MCF 10A (cell line): Measurements from ENCODE around the gene CSTF3. TPM values are rescaled to one million over a fixed set of nuclear protein-coding genes. Genes with fewer than 3 reads are reported as not detected.

ENCODE experiments used
- BruUV-seq: library from RNA; stranded (reverse); fragments of 400-500 nt; replicated peaks from 2 replicates; lab custom pipeline; 2021; lab: Mats Ljungman, UMichigan
- CTCF ChIA-PET: fragments of 300-600 bp; sonication (Branson Sonifier 250); formaldehyde crosslinking; extraction: SDS; loops from one replicate; lab custom pipeline; 2021; ENCODE audit warnings: antibody characterized with exemption, inconsistent platforms; lab: Yijun Ruan, JAX
- POLR2A ChIA-PET: fragments of 300-600, 350-650 bp; sonication (Branson Sonifier 250); formaldehyde crosslinking; extraction: SDS; loops from one replicate; lab custom pipeline; 2020; ENCODE audit warnings: antibody characterized with exemption, inconsistent platforms; lab: Yijun Ruan, JAX
- DNase-seq: peaks from one replicate; pipeline ENCODE4 v3.0.0-alpha.2; 2018; ENCODE audit not compliant: unreplicated experiment
- H3K27ac Mint-ChIP-seq: one replicate; pipeline ENCODE4 v1.8.0; 2022; ENCODE audit warnings: mild to moderate bottlenecking, low read depth, mixed read lengths; ENCODE audit not compliant: unreplicated experiment
- H3K27me3 Mint-ChIP-seq: one replicate; pipeline ENCODE4 v1.8.0; 2022; ENCODE audit warnings: mixed read lengths; ENCODE audit not compliant: insufficient read depth, unreplicated experiment
- H3K36me3 Mint-ChIP-seq: one replicate; pipeline ENCODE4 v1.8.0; 2022; ENCODE audit warnings: mild to moderate bottlenecking, moderate library complexity, mixed read lengths; ENCODE audit not compliant: insufficient read depth, unreplicated experiment
- H3K4me1 Mint-ChIP-seq: one replicate; pipeline ENCODE4 v1.8.0; 2022; ENCODE audit warnings: mixed read lengths; ENCODE audit not compliant: insufficient read depth, unreplicated experiment
- H3K4me3 Mint-ChIP-seq: one replicate; pipeline ENCODE4 v1.8.0; 2022; ENCODE audit warnings: mild to moderate bottlenecking, moderate library complexity, mixed read lengths; ENCODE audit not compliant: unreplicated experiment
- H3K9me3 Mint-ChIP-seq: one replicate; pipeline ENCODE4 v1.8.0; 2022; ENCODE audit warnings: mixed read lengths; ENCODE audit not compliant: unreplicated experiment
- CTCF ChIP-seq: fragments of 200-600 bp; IDR thresholded peaks from one replicate; pipeline ENCODE4 v1.8.0; 2022; ENCODE audit warnings: antibody characterized with exemption, mild to moderate bottlenecking; ENCODE audit not compliant: unreplicated experiment
- intact Hi-C: fragments of 100-400 bp; cut with micrococcal nuclease; formaldehyde crosslinking; loops from 2 replicates; pipeline ENCODE4 v1.14.1; 2022
- total RNA-seq: library from RNA; stranded (reverse); gene quantifications from 2 replicates; pipeline ENCODE4 v1.2.3, GENCODE V29; 2022

The CSTF3 gene
- total RNA-seq, 1 experiment from 2014 or later: 48.4 TPM

GRCh38 chr11:33187998-33188722 is 26.9 kb upstream of the CSTF3 start:
- Mint-ChIP-seq H3K4me3 (no peak overlapping the region), H3K36me3 (no peaks in the 10 kb centered on the region), H3K4me1 (no peaks in the 10 kb centered on the region), H3K27me3 (no peaks in the 10 kb centered on the region), H3K27ac (no peak overlapping the region), H3K9me3 (no peaks in the 10 kb centered on the region)
- BruUV-seq: no TSS peak
- no peak for DNase-seq
- intact Hi-C loops: no loop called here
- ChIA-PET CTCF (interaction anchor here (1.0 to 1.4 kb wide), 2 partner anchors 13 to 23 kb away, joined by 4 read pairs; no protein-coding TSS in a partner anchor), POLR2A (no interaction called here)
- TF ChIP-seq CTCF: no peak

- Mint-ChIP-seq H3K36me3 (no peaks in the 10 kb centered on the region), H3K4me3 (no peak overlapping the region), H3K4me1 (no peaks in the 10 kb centered on the region), H3K9me3 (no peaks in the 10 kb centered on the region), H3K27me3 (no peaks in the 10 kb centered on the region), H3K27ac (no peak overlapping the region)
- DNase-seq: no peak
- ChIA-PET POLR2A (no interaction called here), CTCF (no interaction called here)
- BruUV-seq: no TSS peak
- no peak for TF ChIP-seq CTCF
- intact Hi-C loops: no loop called here
Observed at GRCh38 chr11:33185756-33186155, 24.5 kb upstream of the CSTF3 start.

GRCh38 chr11:33182246-33182878 is 21.1 kb upstream of the CSTF3 start:
- DNase-seq: no peak
- intact Hi-C loops: no loop called here
- no TSS peak for BruUV-seq
- H3K9me3 Mint-ChIP-seq: no peaks in the 10 kb centered on the region
- H3K27me3 Mint-ChIP-seq: no peaks in the 10 kb centered on the region
- ChIA-PET CTCF (no interaction called here), POLR2A (interaction anchor here (1.3 kb wide), 1 partner anchor 8 kb away, joined by 4 read pairs; no protein-coding TSS in a partner anchor)
- TF ChIP-seq CTCF: no peak
- no peak overlapping the region for H3K4me3 Mint-ChIP-seq
- no peak overlapping the region for H3K27ac Mint-ChIP-seq
- no peaks in the 10 kb centered on the region for H3K36me3 Mint-ChIP-seq
- no peaks in the 10 kb centered on the region for H3K4me1 Mint-ChIP-seq

GRCh38 chr11:33179348-33179803 is 18.1 kb upstream of the CSTF3 start:
- H3K4me3 Mint-ChIP-seq: no peak overlapping the region
- no TSS peak for BruUV-seq
- POLR2A ChIA-PET: no interaction called here
- H3K9me3 Mint-ChIP-seq: no peaks in the 10 kb centered on the region
- H3K36me3 Mint-ChIP-seq: no peaks in the 10 kb centered on the region
- no peak for TF ChIP-seq CTCF
- CTCF ChIA-PET: interaction anchor here (1.0 kb wide), 1 partner anchor 140 kb away, joined by 3 read pairs; no protein-coding TSS in a partner anchor
- no peaks in the 10 kb centered on the region for H3K27me3 Mint-ChIP-seq
- intact Hi-C loops: no loop called here
- DNase-seq: no peak
- H3K4me1 Mint-ChIP-seq: no peaks in the 10 kb centered on the region
- H3K27ac Mint-ChIP-seq: no peak overlapping the region
